ENCODE results near the gene GLG1.

DNA sequence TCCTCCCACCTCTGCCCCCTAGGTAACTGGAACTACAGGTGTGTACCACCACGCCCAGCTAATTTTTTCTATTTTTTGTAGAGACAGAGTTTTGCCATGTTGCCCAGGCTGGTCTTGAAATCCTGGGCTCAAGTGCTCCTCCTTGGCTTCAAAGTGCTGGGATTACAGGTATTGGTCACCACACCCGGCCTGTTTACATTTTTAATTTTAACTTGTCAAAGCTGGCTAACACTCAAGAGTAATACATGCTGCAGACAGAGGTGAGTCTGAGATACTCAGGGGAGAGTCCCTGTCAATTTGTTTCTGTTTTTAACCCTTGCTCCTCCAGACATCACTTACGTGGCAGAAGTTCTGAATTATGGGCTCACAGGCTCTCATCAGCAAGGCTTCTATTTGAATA, 134.9 kb downstream of the GLG1 start:
- TF ChIP-seq, protein P1, sequence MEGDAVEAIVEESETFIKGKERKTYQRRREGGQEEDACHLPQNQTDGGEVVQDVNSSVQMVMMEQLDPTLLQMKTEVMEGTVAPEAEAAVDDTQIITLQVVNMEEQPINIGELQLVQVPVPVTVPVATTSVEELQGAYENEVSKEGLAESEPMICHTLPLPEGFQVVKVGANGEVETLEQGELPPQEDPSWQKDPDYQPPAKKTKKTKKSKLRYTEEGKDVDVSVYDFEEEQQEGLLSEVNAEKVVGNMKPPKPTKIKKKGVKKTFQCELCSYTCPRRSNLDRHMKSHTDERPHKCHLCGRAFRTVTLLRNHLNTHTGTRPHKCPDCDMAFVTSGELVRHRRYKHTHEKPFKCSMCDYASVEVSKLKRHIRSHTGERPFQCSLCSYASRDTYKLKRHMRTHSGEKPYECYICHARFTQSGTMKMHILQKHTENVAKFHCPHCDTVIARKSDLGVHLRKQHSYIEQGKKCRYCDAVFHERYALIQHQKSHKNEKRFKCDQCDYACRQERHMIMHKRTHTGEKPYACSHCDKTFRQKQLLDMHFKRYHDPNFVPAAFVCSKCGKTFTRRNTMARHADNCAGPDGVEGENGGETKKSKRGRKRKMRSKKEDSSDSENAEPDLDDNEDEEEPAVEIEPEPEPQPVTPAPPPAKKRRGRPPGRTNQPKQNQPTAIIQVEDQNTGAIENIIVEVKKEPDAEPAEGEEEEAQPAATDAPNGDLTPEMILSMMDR (IDR thresholded peaks at IDR 0.05), result no peak
- TF ChIP-seq POLR2A (IDR thresholded peaks at IDR 0.05), result no peak
